Transverse colon (tissue), 4 donors: ENCODE results near the gene CDKL5. TPM values are rescaled to one million over a fixed set of nuclear protein-coding genes. Genes with fewer than 3 reads are reported as not detected.

Source experiments
- DNase-seq: peaks from one replicate; pipeline ENCODE4 v3.0.0-alpha.2; 2019
- H3K27ac ChIP-seq, 4 donors: fragments of 200-600 bp; sonication (generic); 2 replicates each; pipeline ENCODE4 v1.5.1; 2016 to 2018; ENCODE audit warnings: inconsistent platforms in 4 of 4
- H3K27me3 ChIP-seq: fragments of 200-600 bp; sonication (generic); 2 replicates; pipeline ENCODE4 v1.5.1; 2017; ENCODE audit warnings: inconsistent platforms
- H3K36me3 ChIP-seq, 4 donors: fragments of 200-600 bp; sonication (generic); 2 replicates each; pipeline ENCODE4 v1.5.1; 2017 to 2019; ENCODE audit warnings: inconsistent platforms in 4 of 4
- H3K4me1 ChIP-seq, 4 donors: fragments of 200-600 bp; sonication (generic); 2 replicates each; pipeline ENCODE4 v1.5.1; 2017 to 2020; ENCODE audit warnings: inconsistent platforms in 4 of 4
- H3K4me3 ChIP-seq, 4 donors: fragments of 200-600 bp; sonication (generic); 1 replicate in 1 of 4; 2 replicates in 3 of 4; pipeline versions ENCODE4 v1.5.1 to v1.6.1; 2017 to 2019; ENCODE audit warnings: inconsistent platforms in 4 of 4
- H3K9me3 ChIP-seq, 2 donors: fragments of 200-600 bp; sonication (generic); 2 replicates each; pipeline ENCODE4 v1.5.1; 2017 to 2019; ENCODE audit warnings: inconsistent platforms in 2 of 2
- EP300 ChIP-seq: sonication (generic); formaldehyde crosslinking; IDR thresholded peaks from one replicate; pipeline ENCODE4 v1.6.1; 2017; ENCODE audit warnings: antibody characterized with exemption, low read depth
- POLR2A ChIP-seq: fragments of 450-650 bp; IDR thresholded peaks from one replicate; pipeline ENCODE4 v1.6.1; 2016; ENCODE audit warnings: antibody characterized with exemption, mild to moderate bottlenecking, moderate library complexity
- POLR2AphosphoS5 ChIP-seq, 3 donors: sonication (generic); formaldehyde crosslinking; IDR thresholded peaks; one replicate each; pipeline ENCODE4 v1.6.1; 2016; ENCODE audit warnings: antibody characterized with exemption in 3 of 3
- WGBS, 2 donors: methylation state at CpG; one replicate each; pipeline ENCODE4 v1.1.5; 2018; ENCODE audit warnings: low coverage in 1 of 2; 5-methylcytosine and 5-hydroxymethylcytosine counted together
- in situ Hi-C, 4 donors: fragments of 200-750 bp; cut with MboI; loops; one replicate each; pipeline versions ENCODE4 v1.15.0 to v1.15.1; 2017; ENCODE audit warnings: low sequenced_read_pairs in 3 of 4, low pct_ligation_motif_present in 1 of 4, low pct_unique_long_range_greater_than_20kb in 1 of 4
- intact Hi-C: fragments of 100-400 bp; cut with DNase I; formaldehyde crosslinking; loops from one replicate; pipeline ENCODE4 v1.15.1; 2023; ENCODE audit warnings: low total_unique reads
- total RNA-seq, 4 donors: library from RNA; depleted of rRNA; stranded (reverse); fragments of >200 nt; gene quantifications; one replicate each; pipeline ENCODE4 v1.1.0, GENCODE V29; 2016
- TF ChIP-seq, protein P1 (sequence below), 5 experiments: fragments of 200-600 bp in 3 of 5; fragments of 450-650 bp in 2 of 5; sonication (generic) in 3 of 5; IDR thresholded peaks; 1 replicate in 2 of 5; 2 replicates in 3 of 5; pipeline ENCODE4 v1.5.1; 2016 to 2017; ENCODE audit warnings: antibody characterized with exemption in 5 of 5, inconsistent platforms in 3 of 5, mild to moderate bottlenecking in 2 of 5, moderate library complexity in 1 of 5

Gene CDKL5
- total RNA-seq, 4 donors from 2014 or later = 0.75 to 4.8 (median 3.5) TPM

GRCh38 chrX:18692541-18692940, 267.1 kb downstream of the CDKL5 start:
- Histone ChIP-seq H3K27ac (no peak overlapping the region), H3K9me3 (no peaks in the 10 kb centered on the region), H3K36me3 (no peaks in the 10 kb centered on the region), H3K4me1 (no peaks in the 10 kb centered on the region), H3K27me3 (no peaks in the 10 kb centered on the region), H3K4me3 (no peak overlapping the region)
- TF ChIP-seq, protein P1, sequence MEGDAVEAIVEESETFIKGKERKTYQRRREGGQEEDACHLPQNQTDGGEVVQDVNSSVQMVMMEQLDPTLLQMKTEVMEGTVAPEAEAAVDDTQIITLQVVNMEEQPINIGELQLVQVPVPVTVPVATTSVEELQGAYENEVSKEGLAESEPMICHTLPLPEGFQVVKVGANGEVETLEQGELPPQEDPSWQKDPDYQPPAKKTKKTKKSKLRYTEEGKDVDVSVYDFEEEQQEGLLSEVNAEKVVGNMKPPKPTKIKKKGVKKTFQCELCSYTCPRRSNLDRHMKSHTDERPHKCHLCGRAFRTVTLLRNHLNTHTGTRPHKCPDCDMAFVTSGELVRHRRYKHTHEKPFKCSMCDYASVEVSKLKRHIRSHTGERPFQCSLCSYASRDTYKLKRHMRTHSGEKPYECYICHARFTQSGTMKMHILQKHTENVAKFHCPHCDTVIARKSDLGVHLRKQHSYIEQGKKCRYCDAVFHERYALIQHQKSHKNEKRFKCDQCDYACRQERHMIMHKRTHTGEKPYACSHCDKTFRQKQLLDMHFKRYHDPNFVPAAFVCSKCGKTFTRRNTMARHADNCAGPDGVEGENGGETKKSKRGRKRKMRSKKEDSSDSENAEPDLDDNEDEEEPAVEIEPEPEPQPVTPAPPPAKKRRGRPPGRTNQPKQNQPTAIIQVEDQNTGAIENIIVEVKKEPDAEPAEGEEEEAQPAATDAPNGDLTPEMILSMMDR (IDR thresholded peaks at IDR 0.05) = no peak
- TF ChIP-seq POLR2A (no peak), EP300 (no peak), POLR2AphosphoS5 (IDR thresholded peaks at IDR 0.05) (no peak)
- 85% methylated on average over 4 of the region's 4 CpGs; no CpG with 5 or more reads in 1 of the 2 donors for WGBS, 2 donors
- intact Hi-C loops (no loop called here), in situ Hi-C loops (no loop called here)
- DNase-seq = no peak

DNA sequence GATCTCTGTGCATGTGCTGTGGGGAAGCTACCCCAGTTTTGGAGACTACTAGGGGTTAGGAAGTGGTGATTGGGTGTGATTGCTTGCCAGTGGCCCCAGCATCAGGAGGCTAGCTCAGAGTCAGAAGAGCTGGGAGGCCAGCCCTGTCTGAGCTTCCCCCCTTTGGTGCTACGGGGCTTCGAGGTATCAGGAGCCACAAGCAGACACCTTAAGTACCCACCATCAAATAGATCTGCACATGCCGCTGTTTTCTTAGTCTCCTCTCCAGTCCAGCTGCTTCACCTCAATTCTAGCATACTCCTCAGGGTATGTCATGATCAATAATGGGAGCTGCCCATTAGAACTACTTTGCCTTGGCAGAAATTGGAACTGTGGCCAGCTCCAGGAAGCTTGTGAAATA, 271.2 kb downstream of the CDKL5 start:
- intact Hi-C loops = no loop called here
- no peaks in the 10 kb centered on the region for H3K4me1 ChIP-seq
- TF ChIP-seq POLR2AphosphoS5 (IDR thresholded peaks at IDR 0.05) (no peak), EP300 (no peak), POLR2A (no peak)
- TF ChIP-seq, protein P1 (IDR thresholded peaks at IDR 0.05) = no peak
- in situ Hi-C loops = no loop called here
- DNase-seq = no peak
- no peaks in the 10 kb centered on the region for H3K36me3 ChIP-seq
- H3K9me3 ChIP-seq = no peaks in the 10 kb centered on the region
- no peak overlapping the region for H3K27ac ChIP-seq
- 91% methylated on average over 3 of the region's 3 CpGs; no CpG with 5 or more reads in 1 of the 2 donors for WGBS, 2 donors
- H3K27me3 ChIP-seq = no peaks in the 10 kb centered on the region
- no peak overlapping the region for H3K4me3 ChIP-seq

DNA sequence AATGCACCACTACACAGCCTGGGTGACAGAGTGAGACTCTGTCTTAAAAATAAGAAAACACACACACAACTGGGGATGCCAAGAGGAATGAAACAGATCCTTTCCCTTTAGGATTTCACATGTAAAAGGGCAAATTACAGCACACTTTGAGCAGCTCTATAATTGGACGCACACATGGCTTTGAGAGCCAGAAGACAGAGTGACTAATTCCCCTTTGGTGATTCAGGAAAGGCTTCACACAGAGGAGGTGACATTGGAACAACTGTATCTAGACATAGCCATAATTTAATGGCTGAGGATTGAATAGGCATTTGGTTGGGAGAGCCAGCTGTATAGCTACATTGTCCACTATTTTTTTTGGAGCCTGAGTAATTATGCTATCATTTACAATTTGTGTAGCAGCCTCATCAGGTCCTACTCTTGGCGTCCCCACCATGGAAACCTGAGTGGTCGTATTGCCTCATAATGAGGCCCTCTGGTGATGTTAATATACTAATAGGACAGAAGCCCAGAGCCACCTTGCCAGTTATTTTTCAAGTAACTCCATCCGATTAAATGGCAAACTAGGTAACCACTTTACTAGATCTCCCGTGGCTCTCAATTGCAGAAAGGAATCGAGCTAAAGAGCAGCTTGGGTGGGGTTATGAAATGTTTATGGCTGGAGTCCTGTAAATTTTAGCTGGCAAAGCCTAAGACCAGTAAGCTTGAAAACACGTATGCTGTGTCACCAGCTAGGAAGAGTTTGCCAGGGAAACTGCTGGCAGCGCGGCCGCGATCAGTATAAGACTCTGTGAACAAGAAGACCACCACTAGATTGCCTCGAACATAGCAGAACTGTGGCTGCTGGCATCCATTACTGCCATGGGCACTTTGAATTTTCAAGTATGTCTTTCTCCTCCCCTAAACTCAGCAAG, 273.6 kb downstream of the CDKL5 start:
- TF ChIP-seq, protein P1 (IDR thresholded peaks at IDR 0.05) = no peak
- TF ChIP-seq POLR2A = no peak
- no peak for TF ChIP-seq EP300
- TF ChIP-seq POLR2AphosphoS5 (IDR thresholded peaks at IDR 0.05) = no peak
- 40 to 75% methylated on average over 1 to 12 of the region's 12 CpGs for WGBS, 2 donors
- H3K4me3 ChIP-seq = no peak overlapping the region
- no peaks in the 10 kb centered on the region for H3K9me3 ChIP-seq
- H3K36me3 ChIP-seq = no peaks in the 10 kb centered on the region
- H3K27me3 ChIP-seq = no peaks in the 10 kb centered on the region
- in situ Hi-C loops (no loop called here), intact Hi-C loops (no loop called here)
- DNase-seq = no peak
- H3K27ac ChIP-seq = no peak overlapping the region
- H3K4me1 ChIP-seq = no peaks in the 10 kb centered on the region

DNA sequence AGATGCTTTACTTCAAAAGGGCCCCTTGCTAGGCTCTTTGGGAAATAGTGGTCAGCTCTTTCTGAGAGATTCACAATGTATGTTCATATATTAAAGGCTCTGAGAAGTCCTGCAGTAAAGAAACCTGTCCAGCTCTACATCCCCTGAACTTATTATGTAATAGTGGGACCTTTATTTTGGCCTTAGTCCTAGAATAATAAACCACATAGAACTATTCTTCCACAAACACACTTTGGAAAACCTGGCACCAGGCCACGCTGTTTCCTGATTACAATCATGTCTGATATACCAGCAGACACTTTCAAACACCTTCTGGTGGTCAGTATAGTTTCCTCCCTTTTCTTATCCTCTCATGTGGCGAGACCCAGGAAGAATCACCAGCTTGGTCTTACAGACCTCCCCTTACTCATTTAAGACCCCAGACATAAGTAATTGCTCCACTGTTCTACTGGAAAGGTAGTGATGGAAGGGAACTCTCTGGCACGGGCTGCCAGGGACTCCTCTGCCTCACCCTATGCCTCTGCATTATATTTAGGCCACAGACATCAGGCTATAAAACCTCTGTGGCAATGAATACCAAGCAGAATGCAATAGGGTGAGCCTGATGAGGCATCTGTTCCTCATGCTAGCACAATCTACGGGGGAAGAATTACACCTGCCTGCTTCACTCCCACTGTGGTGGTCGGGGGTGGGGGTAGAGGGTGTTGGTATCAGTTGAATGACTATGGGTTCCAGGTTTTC, 276.4 kb downstream of the CDKL5 start:
- 60% methylated on average over 5 of the region's 5 CpGs; no CpG with 5 or more reads in 1 of the 2 donors for WGBS, 2 donors

More for the DNA sequence above, 276.4 kb downstream of the CDKL5 start:
- TF ChIP-seq, protein P1 (IDR thresholded peaks at IDR 0.05) = no peak
- TF ChIP-seq POLR2A (no peak), POLR2AphosphoS5 (IDR thresholded peaks at IDR 0.05) (no peak), EP300 (no peak)
- H3K36me3 ChIP-seq = no peaks in the 10 kb centered on the region
- H3K9me3 ChIP-seq = no peaks in the 10 kb centered on the region
- DNase-seq = peak; percentile 13
- H3K27ac ChIP-seq = no peak overlapping the region
- intact Hi-C loops (no loop called here), in situ Hi-C loops (no loop called here)
- no peaks in the 10 kb centered on the region for H3K27me3 ChIP-seq
- H3K4me3 ChIP-seq = no peak overlapping the region
- no peaks in the 10 kb centered on the region for H3K4me1 ChIP-seq
